ENCODE measurements around the gene SPRED2. TPM values are rescaled to one million over a fixed set of nuclear protein-coding genes. Genes with fewer than 3 reads are reported as not detected.
A peak's percentile ranks its signal among the peaks of the same experiment; 100 is the strongest.

SPRED2 gene
- total and polyA plus RNA-seq, 4 donors, result 10.6 to 38.7 (median 23.8) TPM

GRCh38 chr2:65267008-65267407 lies 165.4 kb downstream of the SPRED2 start:
- Histone ChIP-seq H3K4me1 (ENCODE audit: control insufficient read depth, insufficient read depth, low read length) (no peaks in the 10 kb centered on the region), H3K9me3 (ENCODE audit: control insufficient read depth, insufficient read depth, low read length) (no peaks in the 10 kb centered on the region), H3K27me3 (ENCODE audit: control insufficient read depth, insufficient read depth, low read length) (no peaks in the 10 kb centered on the region), H3K27ac (ENCODE audit: low read depth, low read length) (no peak overlapping the region), H3K4me3 (ENCODE audit: low read depth, low read length) (no peak overlapping the region), H3K36me3 (ENCODE audit: control insufficient read depth, insufficient read depth, low read length) (peaks cover 10% of the 10 kb centered on the region)
- DNase-seq (ENCODE audit: low read depth in 4 of 6, low spot score in 6 of 6), result no peak
- 100% methylated on average over 1 of the region's 1 CpG for WGBS (ENCODE audit: insufficient coverage)

GRCh38 chr2:65265671-65266045 lies 166.7 kb downstream of the SPRED2 start:
- no peak for DNase-seq (ENCODE audit: low read depth in 4 of 6, low spot score in 6 of 6)
- no peaks in the 10 kb centered on the region for H3K9me3 ChIP-seq (ENCODE audit: control insufficient read depth, insufficient read depth, low read length)
- no peak overlapping the region for H3K27ac ChIP-seq (ENCODE audit: low read depth, low read length)
- H3K4me3 ChIP-seq (ENCODE audit: low read depth, low read length), result no peak overlapping the region
- H3K4me1 ChIP-seq (ENCODE audit: control insufficient read depth, insufficient read depth, low read length), result no peaks in the 10 kb centered on the region
- peaks cover 8% of the 10 kb centered on the region for H3K36me3 ChIP-seq (ENCODE audit: control insufficient read depth, insufficient read depth, low read length)
- no peaks in the 10 kb centered on the region for H3K27me3 ChIP-seq (ENCODE audit: control insufficient read depth, insufficient read depth, low read length)

GRCh38 chr2:65264821-65265670 lies 167.4 kb downstream of the SPRED2 start:
- Histone ChIP-seq H3K27ac (ENCODE audit: low read depth, low read length) (no peak overlapping the region), H3K9me3 (ENCODE audit: control insufficient read depth, insufficient read depth, low read length) (no peaks in the 10 kb centered on the region), H3K4me1 (ENCODE audit: control insufficient read depth, insufficient read depth, low read length) (no peaks in the 10 kb centered on the region), H3K36me3 (ENCODE audit: control insufficient read depth, insufficient read depth, low read length) (peaks cover 10% of the 10 kb centered on the region), H3K4me3 (ENCODE audit: low read depth, low read length) (no peak overlapping the region), H3K27me3 (ENCODE audit: control insufficient read depth, insufficient read depth, low read length) (no peaks in the 10 kb centered on the region)
- WGBS (ENCODE audit: insufficient coverage), result no CpG with 5 or more reads among the region's 8 CpGs
- DNase-seq (ENCODE audit: low read depth in 4 of 6, low spot score in 6 of 6), result peak in 5 of 6 donors; percentile 72 to 96 (median 80)

- peaks cover 16% of the 10 kb centered on the region for H3K36me3 ChIP-seq (ENCODE audit: control insufficient read depth, insufficient read depth, low read length)
- no peak for DNase-seq (ENCODE audit: low read depth in 4 of 6, low spot score in 6 of 6)
- WGBS (ENCODE audit: insufficient coverage), result 85% methylated on average over 7 of the region's 7 CpGs
Measured at GRCh38 chr2:65263986-65264385, 168.4 kb downstream of the SPRED2 start.

GRCh38 chr2:65263262-65263661 lies 169.1 kb downstream of the SPRED2 start:
- DNase-seq (ENCODE audit: low read depth in 4 of 6, low spot score in 6 of 6), result no peak
- Histone ChIP-seq H3K4me1 (ENCODE audit: control insufficient read depth, insufficient read depth, low read length) (no peaks in the 10 kb centered on the region), H3K27ac (ENCODE audit: low read depth, low read length) (no peak overlapping the region), H3K27me3 (ENCODE audit: control insufficient read depth, insufficient read depth, low read length) (no peaks in the 10 kb centered on the region), H3K4me3 (ENCODE audit: low read depth, low read length) (no peak overlapping the region), H3K9me3 (ENCODE audit: control insufficient read depth, insufficient read depth, low read length) (no peaks in the 10 kb centered on the region), H3K36me3 (ENCODE audit: control insufficient read depth, insufficient read depth, low read length) (peaks cover 16% of the 10 kb centered on the region)
- no CpG with 5 or more reads among the region's 1 CpG for whole genome bisulfite sequencing (ENCODE audit: insufficient coverage)

More at GRCh38 chr2:65263986-65264385, 168.4 kb downstream of the SPRED2 start:
- H3K9me3 ChIP-seq (ENCODE audit: control insufficient read depth, insufficient read depth, low read length), result no peaks in the 10 kb centered on the region
- no peaks in the 10 kb centered on the region for H3K27me3 ChIP-seq (ENCODE audit: control insufficient read depth, insufficient read depth, low read length)
- no peaks in the 10 kb centered on the region for H3K4me1 ChIP-seq (ENCODE audit: control insufficient read depth, insufficient read depth, low read length)
- no peak overlapping the region for H3K27ac ChIP-seq (ENCODE audit: low read depth, low read length)
- H3K4me3 ChIP-seq (ENCODE audit: low read depth, low read length), result no peak overlapping the region

DNA sequence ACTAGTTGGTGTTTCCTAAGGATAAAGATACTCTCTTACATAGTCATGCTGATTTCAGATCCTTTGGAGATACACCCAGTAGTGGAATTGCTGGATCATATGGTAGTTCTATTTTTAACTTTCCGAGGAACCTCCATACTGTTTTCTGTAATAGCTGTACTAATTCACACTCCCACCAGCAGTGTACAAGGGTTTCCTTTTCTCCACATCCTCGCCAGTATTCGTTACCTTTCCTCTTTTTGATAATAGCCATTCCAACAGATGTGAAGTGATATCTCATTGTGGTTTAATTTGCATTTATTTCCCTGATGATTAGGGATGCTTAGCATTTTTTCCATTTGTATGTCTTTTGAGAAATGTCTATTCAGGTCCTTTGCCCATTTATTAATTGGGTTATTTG lies 170.7 kb downstream of the SPRED2 start:
- WGBS (ENCODE audit: insufficient coverage), result no CpG with 5 or more reads among the region's 3 CpGs
- Histone ChIP-seq H3K27ac (ENCODE audit: low read depth, low read length) (no peak overlapping the region), H3K4me1 (ENCODE audit: control insufficient read depth, insufficient read depth, low read length) (no peaks in the 10 kb centered on the region), H3K27me3 (ENCODE audit: control insufficient read depth, insufficient read depth, low read length) (no peaks in the 10 kb centered on the region), H3K36me3 (ENCODE audit: control insufficient read depth, insufficient read depth, low read length) (peaks cover 16% of the 10 kb centered on the region), H3K4me3 (ENCODE audit: low read depth, low read length) (no peak overlapping the region), H3K9me3 (ENCODE audit: control insufficient read depth, insufficient read depth, low read length) (no peaks in the 10 kb centered on the region)
- no peak for DNase-seq (ENCODE audit: low read depth in 4 of 6, low spot score in 6 of 6)

Other genes with a start within 250 kb of the SPRED2 start
- 100 to 1,000 TPM in 1 of 2 donors, 10 to 100 TPM in 1; 62.3 to 174 TPM for gene ACTR2, start 204.8 kb downstream of the SPRED2 start, total RNA-seq
- gene ACTR2, start 204.8 kb downstream of the SPRED2 start, polyA plus RNA-seq (ENCODE audit: insufficient read length in 2 of 2), result 100 to 1,000 TPM; 134 to 189 TPM